ENCODE results near the gene OR12D1.

GRCh38 chr6:29451471-29452193, 36.9 kb downstream of the OR12D1 start:
- TF ChIP-seq POLR2A (IDR thresholded peaks at IDR 0.05), result no peak
- TF ChIP-seq, protein P1, sequence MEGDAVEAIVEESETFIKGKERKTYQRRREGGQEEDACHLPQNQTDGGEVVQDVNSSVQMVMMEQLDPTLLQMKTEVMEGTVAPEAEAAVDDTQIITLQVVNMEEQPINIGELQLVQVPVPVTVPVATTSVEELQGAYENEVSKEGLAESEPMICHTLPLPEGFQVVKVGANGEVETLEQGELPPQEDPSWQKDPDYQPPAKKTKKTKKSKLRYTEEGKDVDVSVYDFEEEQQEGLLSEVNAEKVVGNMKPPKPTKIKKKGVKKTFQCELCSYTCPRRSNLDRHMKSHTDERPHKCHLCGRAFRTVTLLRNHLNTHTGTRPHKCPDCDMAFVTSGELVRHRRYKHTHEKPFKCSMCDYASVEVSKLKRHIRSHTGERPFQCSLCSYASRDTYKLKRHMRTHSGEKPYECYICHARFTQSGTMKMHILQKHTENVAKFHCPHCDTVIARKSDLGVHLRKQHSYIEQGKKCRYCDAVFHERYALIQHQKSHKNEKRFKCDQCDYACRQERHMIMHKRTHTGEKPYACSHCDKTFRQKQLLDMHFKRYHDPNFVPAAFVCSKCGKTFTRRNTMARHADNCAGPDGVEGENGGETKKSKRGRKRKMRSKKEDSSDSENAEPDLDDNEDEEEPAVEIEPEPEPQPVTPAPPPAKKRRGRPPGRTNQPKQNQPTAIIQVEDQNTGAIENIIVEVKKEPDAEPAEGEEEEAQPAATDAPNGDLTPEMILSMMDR (IDR thresholded peaks at IDR 0.05), result no peak

Data from testis (tissue), 2 donors.